Eye (tissue), 1 donor: ENCODE data around the gene SEZ6L.
A peak's percentile ranks its signal among the peaks of the same experiment; 100 is the strongest.

ENCODE experiments used
- DNase-seq: peaks from one replicate; pipeline ENCODE4 v3.0.0-alpha.2; 2015

The SEZ6L gene

DNA sequence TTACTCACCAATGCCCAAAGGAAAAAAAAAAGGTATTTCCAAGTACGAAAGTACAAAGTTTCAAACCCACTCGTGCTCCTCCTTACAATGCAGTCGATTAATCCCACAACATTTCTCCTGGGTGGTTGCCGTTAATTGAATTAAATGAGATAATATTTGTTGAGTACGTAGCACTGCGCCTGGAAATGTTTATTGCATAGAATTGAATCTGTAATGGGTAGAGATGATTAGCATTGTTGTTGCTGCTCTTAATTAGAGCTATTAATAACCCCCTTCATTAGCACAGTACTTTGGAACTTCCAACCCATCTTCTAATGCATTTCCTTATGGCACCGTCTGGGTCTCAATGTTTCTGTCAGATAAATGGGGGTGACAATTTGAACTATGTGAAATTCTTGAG, 77.3 kb downstream of the SEZ6L start:
- no peak for DNase-seq

DNA sequence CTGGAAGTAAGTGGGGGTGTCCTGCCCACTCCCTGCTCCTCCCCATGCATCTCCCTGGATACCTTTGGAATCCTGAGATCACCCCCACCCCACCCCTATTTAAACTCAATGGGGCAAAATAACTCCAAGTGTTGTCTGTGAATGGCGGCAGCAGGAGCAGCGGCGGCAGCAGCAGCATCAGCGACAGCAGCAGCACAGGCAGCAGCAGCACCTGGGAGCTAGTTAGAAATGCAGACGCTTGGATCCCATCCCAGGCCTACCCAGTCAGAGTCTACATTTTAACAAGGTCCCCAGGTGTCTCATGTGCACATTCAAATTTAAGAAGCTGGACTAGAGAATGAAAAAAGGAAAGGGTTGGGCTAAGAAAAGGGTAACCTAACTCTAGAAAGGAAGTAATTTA, 82.6 kb downstream of the SEZ6L start:
- DNase-seq: no peak

DNA sequence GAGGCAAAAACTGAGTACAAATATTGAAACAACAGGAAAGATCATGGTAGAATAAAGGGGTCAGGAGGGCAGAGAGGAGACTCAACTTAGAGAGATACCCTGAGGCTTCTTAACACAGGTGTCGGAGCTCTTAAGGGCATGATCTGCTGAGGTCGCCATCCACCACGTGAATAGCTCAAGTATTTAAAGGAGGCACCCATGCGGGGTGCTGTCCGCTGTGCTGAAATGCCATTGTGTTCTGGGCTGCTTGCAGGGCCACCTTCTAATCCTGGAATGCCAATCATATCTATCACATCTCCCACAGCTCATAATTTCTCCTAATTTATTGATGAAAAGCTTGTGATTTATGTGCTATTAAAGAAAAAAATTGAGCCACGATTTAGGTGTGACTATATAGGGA, 90.2 kb downstream of the SEZ6L start:
- peak; percentile 70 for DNase-seq

DNA sequence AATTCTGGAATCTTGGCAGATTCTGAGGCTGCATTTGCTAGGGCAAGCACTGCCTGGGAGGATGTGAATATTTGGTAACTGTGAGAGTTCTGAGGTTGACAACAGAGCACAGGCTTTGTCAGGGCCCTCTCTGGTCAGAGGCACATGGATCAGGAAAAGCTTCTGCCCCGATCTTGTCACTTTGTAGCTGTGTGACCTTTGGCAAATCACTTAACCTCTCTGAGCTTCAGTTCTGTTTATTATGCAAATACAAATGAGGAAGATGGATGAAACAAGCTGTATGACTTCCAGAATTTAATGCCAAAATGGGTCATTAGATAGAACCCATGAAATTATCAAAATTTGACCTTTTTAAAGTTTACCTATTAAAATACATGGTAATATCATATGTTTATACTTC, 94.9 kb downstream of the SEZ6L start:
- no peak for DNase-seq

DNA sequence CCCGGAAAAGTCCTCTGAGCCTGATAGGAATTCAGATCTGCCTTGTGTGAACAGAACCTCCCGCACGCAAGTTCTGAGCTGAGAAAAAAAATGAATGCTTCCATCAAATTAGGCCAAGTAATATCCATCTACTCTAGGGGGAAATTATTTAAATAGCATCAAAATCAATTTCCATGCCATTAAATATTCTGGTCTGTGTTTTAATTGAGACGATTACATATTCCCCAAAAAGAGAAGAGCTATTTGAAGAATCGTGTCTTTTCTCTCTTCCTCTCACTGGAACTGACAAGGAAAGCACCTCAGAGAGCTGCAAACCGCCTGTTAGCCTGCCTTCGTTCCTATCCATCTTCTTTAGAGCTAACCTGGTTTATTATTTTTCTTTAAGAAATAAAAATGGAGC, 96.0 kb downstream of the SEZ6L start:
- no peak for DNase-seq

DNA sequence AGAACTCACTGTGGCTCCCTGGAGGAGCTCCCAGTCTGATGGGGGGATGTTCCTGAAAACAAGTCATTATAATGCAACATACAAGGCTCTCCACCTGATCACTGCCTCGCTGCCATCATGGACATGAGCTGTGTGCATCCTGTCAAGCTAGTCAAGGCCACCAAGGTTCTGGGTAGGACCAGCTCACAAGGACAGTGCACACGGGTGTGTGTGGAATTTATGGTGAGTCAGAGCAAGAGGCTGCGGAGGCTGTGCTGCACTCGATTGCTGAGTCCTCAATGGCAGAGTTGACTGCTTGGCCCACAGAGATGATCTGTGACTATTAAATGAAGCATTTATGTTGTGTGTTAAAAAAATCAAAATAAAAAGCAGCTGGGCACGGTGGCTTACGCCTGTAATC, 96.6 kb downstream of the SEZ6L start:
- DNase-seq: no peak

DNA sequence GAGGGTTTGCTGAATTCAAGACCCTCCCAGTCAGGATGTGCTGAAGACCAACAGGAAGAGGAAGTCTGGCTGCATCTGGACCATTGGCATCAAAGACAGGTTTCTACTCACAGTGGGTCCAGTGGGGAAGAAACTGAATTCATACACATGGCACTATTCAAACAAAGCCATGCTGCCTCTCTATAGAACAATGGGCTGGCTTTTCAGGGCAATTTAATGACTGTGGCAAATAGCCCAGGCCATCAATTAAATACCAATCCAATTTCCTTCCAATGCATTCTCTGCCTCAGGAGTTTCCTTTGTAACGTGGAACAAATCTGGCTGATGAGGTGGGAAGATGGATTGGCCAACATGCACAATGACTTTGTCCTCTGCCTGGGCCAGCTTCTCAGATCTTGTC, 98.6 kb downstream of the SEZ6L start:
- DNase-seq: peak; percentile 9

DNA sequence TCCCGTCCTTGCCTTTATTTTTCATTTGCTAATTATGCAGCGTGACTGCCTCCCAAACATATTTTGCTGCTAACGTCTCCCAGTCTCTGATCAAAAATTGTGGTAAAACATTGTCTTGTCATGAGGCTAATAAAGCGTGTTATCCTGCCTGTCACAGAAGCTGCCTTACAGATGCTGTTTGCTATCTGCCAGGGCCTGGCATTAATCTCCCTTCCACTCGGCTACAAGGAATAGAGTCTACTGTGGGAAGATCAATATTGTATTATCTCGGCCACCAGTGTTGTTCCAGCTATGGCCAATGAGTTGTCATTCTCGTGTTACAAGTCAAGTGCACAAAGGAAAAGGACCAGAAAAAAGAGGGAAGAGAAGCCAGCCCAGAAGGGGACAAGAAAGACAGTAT, 100.3 kb downstream of the SEZ6L start:
- no peak for DNase-seq

DNA sequence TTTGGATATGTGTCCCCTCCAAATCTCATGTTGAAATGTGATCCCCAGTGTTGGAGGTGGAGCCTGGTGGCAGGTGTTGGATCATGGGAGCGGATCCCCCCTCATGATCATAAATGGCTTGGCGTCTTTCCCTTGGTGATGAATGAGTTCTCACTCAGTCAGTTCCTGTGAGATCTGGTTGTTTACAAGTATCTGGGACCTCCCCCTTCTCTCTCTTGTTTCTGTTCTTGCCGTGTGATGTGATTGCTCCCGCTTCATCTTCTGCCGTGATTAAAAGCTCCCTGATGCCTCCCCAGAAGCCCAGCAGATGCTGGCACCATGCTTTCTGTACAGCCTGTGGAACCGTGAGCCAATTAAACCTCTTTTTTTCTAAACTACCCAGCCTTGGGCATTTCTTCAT, 102.2 kb downstream of the SEZ6L start:
- no peak for DNase-seq

DNA sequence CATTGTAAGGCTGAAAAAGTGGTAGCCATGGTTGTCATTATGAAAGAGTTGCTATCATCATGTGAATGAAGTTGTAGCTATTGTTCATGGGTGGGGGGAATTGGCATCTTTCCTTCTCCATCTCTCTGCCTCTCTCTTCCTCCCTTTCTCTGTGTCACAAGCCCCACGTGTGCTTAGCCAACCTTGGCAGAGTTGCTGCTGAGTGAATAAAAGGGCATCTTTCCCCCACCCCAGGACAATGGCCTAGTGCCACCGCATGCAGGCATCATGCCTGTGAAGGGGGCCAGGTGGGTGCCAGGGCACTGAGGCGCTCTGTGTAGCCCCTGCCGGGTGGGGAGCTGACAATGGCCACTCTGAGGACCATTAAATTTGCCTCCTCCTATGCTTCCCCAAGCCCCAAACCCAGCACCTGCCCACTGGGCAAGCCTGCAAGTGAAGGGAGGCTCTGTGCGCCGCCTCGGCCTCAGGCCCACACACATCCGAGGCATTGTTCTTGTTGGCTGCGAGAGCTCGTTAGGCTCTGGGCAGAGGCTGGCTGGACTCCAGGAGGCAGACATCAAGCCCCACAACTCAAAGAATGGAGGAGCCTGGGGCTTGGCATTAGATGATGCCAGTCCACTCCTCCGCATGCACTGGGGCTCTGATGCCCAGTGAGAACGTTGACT, 103.9 kb downstream of the SEZ6L start:
- no peak for DNase-seq

DNA sequence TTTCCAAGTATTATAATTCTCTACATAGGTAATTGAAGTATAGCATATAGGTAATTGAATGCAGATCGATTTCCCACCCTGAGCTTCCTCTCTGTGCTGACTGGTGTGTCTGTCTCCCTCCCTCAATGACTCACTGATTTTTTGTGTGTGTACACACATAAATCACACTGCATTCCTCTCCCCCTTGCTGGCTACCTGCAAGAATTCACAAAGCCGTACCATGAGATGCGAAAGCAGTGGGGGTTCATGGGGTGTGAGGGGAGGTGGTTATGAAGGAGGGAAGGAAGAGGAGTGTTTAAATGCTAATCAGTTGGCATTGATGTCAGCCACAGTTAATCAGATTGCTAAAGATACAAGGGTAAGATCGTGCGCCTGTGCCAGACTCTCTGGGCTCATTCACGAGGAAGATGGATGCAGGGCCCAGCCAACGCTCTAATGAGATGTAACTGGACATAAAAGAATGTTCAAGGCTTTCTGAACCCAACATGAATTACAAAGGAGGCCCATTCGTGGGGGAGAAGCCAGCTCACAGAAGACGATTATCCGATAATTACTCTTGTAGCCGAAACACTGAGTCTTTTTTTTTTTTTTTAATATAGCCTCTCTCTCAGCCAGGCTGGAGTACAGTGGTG, 107.4 kb downstream of the SEZ6L start:
- DNase-seq: peak; percentile 68

DNA sequence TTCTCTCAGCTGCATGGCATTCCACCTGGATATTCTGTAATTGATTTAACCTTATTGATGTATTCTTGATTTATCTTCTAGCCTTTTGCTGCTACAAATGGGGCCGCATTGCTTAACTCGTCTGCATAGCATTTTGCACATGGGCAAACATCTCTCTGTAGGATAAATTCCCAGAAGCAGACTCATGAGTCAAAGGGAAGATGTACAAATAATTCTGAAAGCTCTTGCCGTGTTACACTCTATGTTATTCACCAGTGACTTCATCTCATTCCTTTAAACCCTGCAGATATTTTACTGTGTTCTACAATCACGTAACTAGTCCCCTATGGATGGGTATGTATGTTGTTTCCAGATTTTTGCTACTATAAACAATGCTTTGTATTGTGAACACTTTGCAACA, 112.7 kb downstream of the SEZ6L start:
- DNase-seq: no peak

DNA sequence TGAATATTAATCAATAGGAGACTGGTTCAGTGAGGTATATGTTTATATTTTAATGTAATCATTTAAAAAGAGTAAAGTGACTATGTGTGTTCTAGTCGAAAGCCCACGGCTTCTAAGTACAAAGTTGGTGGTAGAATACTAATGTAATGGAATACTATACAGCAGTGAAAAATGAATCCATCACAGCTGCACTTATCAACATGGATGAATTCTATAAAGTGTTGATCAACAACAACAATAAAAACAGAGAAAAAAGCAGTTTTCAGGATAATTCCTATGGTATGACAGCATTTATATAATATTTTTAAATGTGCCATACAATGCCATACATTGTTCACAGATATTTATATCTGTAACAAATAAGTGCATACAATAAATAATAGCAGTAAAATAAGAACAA, 114.1 kb downstream of the SEZ6L start:
- no peak for DNase-seq

DNA sequence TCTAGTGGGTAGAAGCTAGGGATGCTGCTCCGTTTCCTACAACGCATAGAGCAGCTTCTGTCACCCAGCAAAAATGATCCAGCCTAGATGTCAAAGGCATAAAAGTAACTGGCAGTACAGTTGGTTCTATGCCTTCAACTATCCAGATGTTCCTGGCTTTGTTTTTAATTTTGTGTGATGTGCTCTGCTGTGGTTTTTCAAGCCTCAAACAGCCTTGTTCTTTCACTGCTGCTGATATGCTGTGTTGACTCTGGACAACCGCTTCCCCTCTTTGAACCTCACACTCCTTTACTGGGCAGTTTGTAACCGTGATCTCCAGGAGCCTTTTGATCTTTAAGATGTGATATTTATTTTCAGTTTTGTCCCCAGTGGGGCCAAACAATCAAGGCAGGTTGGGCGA, 116.4 kb downstream of the SEZ6L start:
- no peak for DNase-seq

DNA sequence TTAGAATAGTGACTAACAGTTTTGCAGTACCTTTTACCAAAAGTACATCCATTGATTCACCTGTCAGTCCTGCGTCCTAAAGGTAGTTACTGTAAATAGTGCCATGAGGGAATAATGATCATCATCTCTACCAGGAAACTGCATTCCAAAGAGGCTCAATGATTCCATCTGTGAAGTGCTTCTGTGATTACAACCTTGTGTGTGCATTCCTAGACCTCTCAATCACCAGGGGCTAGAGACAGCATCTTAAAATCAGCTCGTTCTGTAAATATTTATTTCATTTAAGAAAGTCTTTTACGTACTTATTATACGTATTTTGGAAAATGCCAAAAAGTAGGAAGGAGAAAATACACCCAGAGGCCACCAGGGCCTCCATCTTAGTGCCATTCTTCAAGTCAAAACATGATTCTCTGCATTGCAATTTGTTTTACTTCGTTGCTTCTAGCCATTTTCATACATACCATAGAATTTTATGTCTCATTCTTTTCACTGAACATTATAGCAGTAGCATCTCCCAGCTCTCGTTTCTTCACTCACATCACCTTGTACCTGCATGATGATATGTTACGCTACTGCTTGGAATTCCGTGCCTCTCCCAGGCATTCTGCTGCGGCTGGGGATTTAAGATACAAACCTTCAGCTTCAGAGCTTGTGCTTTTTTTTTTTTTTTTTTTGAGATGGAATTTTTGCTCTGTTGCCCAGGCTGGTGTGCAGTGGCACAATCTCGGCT, 117.0 kb downstream of the SEZ6L start:
- no peak for DNase-seq

DNA sequence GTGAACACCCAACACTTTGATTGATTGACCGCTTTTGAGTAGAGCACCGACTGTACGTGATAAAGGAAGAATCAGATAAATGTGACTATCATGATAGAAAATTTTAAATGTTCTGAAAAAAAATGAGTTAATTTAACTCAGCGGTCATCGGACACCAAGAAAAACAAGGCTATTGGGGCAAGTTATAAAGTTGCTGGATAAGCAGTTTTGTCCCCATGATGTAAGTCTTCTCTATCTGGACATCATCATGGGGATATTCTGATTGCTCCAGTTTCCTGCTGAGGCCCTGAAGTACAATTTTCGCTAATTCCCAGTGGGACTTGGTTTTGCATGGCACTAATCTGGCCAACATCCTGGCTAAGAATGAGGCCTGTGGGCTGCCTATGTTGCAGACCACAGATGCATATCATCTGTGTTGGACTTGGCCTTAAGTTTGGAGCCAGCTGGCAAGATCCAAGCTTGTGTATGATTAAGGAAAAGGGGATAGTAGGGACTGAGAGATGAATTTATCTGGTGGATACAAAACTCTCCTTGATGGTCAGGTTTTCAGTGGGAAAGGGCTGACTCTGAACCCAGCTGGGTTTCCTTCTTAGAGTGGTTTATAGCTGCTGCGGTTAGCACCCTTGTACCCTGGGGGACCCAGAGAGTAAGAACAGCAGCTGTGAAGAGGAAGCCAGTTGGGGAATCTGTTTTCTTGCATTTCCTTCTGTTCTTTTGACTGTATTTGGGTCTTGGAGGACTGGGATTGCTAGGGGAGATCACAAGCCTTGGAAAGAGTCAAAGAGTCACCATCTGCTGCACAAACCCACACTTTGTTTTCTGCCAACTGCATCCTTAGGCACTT, 118.3 kb downstream of the SEZ6L start:
- DNase-seq: no peak

DNA sequence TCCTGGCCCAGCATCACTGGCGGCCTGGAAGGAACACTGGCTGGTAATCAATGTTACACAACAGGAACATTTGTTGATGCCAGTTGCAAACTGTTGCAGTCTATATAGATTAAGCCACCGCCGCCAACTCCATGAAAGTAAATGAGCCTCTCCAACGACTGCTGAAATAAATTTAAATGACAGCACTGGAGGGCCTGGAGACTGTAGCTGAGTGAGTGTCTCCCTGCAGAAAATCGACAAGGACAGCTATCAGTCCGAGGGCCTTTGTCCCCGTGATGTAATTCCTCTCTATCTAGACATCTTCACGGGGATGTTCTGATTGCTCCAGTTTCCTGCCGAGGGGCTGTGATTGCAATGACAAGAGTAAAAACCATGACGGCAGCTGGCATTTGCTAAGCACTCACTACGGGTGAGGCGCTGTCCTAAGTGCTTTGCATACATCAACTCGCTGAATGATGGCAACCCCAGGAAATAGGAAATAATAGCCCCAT, 120.4 kb downstream of the SEZ6L start:
- no peak for DNase-seq

DNA sequence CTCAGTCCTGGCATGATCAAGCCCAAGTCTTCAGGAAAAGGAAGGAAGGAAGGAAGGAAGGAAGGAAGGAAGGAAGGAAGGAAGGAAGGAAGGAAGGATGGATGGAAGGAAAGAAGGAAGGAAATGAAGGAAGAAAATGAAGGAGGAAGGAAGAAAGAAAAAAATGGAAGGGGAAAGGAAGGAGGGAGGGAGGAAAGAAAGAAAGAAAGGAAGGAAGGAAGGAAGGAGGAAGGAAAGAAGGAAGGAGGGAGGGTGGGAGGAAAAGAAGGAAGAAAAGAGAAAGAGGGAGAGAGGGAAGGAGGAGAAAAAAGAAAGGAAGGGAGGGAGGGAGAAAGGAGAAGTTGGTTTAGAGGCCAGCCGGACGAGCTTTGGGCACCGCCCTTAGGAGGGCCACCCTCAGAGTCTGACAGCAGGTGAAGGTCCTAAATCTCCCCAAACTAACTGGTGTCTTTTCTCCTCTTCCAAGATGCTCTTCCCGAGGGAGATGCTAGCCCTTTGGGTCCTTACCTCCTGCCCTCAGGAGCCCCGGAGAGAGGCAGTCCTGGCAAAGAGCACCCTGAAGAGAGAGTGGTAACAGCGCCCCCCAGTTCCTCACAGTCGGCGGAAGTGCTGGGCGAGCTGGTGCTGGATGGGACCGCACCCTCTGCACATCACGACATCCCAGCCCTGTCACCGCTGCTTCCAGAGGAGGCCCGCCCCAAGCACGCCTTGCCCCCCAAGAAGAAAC, 122.8 kb downstream of the SEZ6L start:
- DNase-seq: no peak

DNA sequence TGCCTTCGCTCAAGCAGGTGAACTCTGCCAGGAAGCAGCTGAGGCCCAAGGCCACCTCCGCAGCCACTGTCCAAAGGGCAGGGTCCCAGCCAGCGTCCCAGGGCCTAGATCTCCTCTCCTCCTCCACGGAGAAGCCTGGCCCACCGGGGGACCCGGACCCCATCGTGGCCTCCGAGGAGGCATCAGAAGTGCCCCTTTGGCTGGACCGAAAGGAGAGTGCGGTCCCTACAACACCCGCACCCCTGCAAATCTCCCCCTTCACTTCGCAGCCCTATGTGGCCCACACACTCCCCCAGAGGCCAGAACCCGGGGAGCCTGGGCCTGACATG, 123.4 kb downstream of the SEZ6L start:
- no peak for DNase-seq

DNA sequence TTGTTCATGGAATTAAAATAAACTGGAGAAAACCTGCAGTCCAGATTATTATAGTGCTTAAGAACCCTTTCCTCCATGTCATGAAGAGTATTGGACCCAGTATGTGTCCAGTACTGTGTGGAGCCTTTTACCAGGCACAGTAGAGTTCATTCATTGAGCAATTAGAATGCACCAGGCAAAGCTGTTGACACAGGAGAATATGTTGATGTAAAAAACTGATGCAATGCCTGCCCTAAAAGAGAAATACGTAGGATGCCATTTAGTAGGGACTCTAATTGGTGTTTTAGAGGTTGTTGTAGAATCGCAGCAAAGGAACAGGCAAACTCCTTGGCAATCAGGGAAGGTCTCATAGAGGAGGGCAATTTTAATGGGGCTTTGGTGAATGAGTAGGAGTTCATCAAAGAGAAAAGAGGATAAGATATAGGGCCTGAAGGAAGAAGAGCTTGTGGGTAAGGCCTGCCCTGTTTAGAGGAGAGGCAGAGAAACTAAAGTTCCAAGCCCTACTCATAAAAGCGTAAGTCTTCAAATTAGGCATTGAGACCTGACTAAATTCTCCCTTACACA, 126.4 kb downstream of the SEZ6L start:
- no peak for DNase-seq

DNA sequence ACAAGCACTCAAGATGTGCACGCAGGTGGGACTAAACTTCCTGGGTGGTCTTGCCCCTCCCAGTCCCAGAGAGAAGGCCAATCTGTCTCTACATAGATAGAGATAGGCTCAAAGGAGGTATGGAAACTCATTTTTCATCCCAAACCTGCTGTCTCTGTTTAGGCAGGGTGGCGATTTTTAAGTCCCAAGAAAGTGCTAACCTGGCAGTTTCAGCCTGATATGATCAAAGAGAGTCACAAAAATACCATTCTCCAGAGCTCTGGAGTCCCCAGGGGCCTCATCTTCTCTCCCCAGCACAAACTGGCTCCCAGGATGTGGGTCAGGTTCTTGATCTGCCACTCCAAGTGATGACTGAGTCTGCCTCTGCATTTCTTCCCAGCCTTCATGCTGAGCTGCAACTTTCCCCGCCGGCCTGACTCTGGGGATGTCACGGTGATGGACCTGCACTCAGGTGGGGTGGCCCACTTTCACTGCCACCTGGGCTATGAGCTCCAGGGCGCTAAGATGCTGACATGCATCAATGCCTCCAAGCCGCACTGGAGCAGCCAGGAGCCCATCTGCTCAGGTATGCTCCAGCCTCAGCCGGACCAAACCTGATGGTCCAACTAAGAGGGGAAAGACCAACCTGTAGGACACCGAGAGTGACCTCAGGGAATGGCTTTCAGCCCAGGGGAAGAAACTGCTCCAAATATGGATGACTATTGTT, 129.5 kb downstream of the SEZ6L start:
- DNase-seq: no peak

DNA sequence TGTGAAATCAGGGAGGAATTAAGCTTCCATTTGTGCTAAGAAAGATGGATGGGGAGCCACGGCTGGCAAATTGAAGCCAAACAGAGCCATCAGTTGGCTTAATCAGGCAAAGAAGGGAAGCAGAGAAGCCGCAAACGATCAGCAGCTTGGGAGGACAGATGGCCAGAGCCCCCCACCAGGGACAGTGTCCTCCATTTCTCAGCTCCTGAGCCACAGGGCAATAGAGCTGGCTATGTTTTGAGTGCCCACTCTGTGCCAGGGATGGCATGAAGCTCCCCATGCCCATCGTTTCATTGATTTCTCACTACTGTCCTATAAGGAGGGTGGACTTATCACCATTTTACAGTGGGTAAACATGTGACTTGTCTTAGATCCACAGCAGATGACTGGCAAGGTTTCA, 133.5 kb downstream of the SEZ6L start:
- no peak for DNase-seq
